Thyroid gland (tissue), 4 donors: ENCODE results near the gene CFB. TPM values are rescaled to one million over a fixed set of nuclear protein-coding genes. Genes with fewer than 3 reads are reported as not detected.
"Not testable (repeated sequence)": the region's sequence is repeated elsewhere in the genome, so short reads cannot be mapped to it uniquely, and the experiment has no call there.

Experiments
- DNase-seq, 2 donors: peaks; one replicate each; pipeline ENCODE4 v3.0.0-alpha.2; 2019
- H3K27ac ChIP-seq, 3 donors: fragments of 200-600 bp; sonication (generic); 1 replicate in 2 of 3; 2 replicates in 1 of 3; pipeline ENCODE4 v1.5.1; 2016 to 2019; ENCODE audit warnings: mild to moderate bottlenecking in 1 of 3, moderate library complexity in 1 of 3
- H3K27me3 ChIP-seq: fragments of 200-600 bp; sonication (generic); one replicate; pipeline ENCODE4 v1.5.1; 2019
- H3K36me3 ChIP-seq, 2 donors: fragments of 200-600 bp; sonication (generic); one replicate each; pipeline ENCODE4 v1.5.1; 2016 to 2019
- H3K4me1 ChIP-seq, 2 donors: fragments of 200-600 bp; sonication (generic); one replicate each; pipeline ENCODE4 v1.5.1; 2017 to 2019
- H3K4me3 ChIP-seq, 3 donors: fragments of 200-600 bp; sonication (generic); replicated peaks in 1 of 3; 1 replicate in 2 of 3; 2 replicates in 1 of 3; pipeline ENCODE4 v1.5.1; 2016; ENCODE audit warnings: mild to moderate bottlenecking in 1 of 3
- H3K9me3 ChIP-seq: fragments of 200-600 bp; sonication (generic); one replicate; pipeline ENCODE4 v1.5.1; 2017
- CTCF ChIP-seq, 6 experiments: fragments of 200-600 bp in 3 of 6; fragments of 450-650 bp in 3 of 6; sonication (generic) in 3 of 6; IDR thresholded peaks; one replicate each; pipeline ENCODE4 v1.5.1; 2016 to 2019; ENCODE audit warnings: antibody characterized with exemption in 6 of 6, mild to moderate bottlenecking in 2 of 6, inconsistent platforms in 1 of 6, moderate library complexity in 1 of 6
- POLR2A ChIP-seq, 2 donors: fragments of 450-650 bp; IDR thresholded peaks; one replicate each; pipeline ENCODE4 v1.6.1; 2017; ENCODE audit warnings: antibody characterized with exemption in 2 of 2, mild to moderate bottlenecking in 2 of 2, moderate library complexity in 1 of 2
- WGBS, 2 donors: methylation state at CpG; one replicate each; pipeline ENCODE4 v1.1.5; 2017; 5-methylcytosine and 5-hydroxymethylcytosine counted together
- intact Hi-C: fragments of 100-400 bp; cut with DNase I; formaldehyde crosslinking; loops from one replicate; pipeline ENCODE4 v1.15.1; 2023
- total RNA-seq, 4 donors: library from RNA; depleted of rRNA; stranded (reverse); fragments of >200 nt; gene quantifications; one replicate each; pipeline ENCODE4 v1.2.3, GENCODE V29; 2016

CFB gene
- total RNA-seq, 4 donors from 2014 or later: 10.5 to 36.7 (median 16.4) TPM

DNA sequence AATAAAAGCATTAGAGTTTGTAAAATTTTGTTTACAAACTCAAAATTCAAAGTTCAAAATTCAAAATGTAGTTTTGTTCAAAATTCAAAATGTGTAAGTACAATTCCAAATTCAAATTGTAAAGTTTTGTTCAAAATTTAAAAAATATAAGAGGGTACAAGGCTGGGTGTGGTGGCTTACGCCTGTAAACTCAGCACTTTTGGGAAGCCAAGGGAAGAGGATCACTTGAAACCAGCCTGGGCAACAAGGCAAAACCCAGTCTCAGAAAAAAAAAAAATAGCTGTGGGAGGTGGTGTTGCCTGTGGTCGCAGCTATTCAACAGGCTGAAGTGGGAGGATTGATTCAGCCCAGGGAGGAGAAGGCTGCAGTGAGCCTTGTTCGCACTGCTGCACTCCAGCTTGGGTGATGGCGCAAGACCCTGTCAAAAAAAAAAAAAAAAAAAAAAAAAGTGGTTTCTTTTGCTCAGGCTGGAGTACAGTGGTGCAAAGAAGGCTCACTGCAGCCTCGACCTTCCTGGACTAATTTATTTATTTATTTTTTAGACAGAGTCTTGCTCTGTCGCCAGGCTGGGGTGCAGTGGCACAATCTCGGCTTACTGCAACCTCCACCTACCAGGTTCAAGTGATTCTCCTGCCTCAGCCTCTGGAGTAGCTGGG is 38.6 kb upstream of the CFB start:
- Histone ChIP-seq H3K27me3 (no peaks in the 10 kb centered on the region), H3K27ac (no peak overlapping the region), H3K9me3 (no peaks in the 10 kb centered on the region), H3K4me3 (no peak overlapping the region), H3K4me1 (peaks cover 0 to 13% of the 10 kb centered on the region in 2 donors), H3K36me3 (no peaks in the 10 kb centered on the region)
- intact Hi-C loops: no loop called here
- WGBS, 2 donors: 24 to 34% methylated on average over 7 of the region's 7 CpGs
- peak; percentile 58 to 63 for DNase-seq
- TF ChIP-seq POLR2A (IDR thresholded peaks at IDR 0.05) (no peak), CTCF (IDR thresholded peaks at IDR 0.05) (no peak)

- 86 to 93% methylated on average over 5 of the region's 5 CpGs for WGBS, 2 donors
- DNase-seq, H3K9me3 ChIP-seq, H3K27ac ChIP-seq, H3K4me3 ChIP-seq, intact Hi-C loops, H3K4me1 ChIP-seq, H3K36me3 ChIP-seq, H3K27me3 ChIP-seq: not testable (repeated sequence)
Observed at GRCh38 chr6:31908255-31908654, 37.6 kb upstream of the CFB start.

GRCh38 chr6:31908791-31909190 is 37.1 kb upstream of the CFB start:
- 55 to 57% methylated on average over 4 of the region's 4 CpGs for WGBS, 2 donors
- TF ChIP-seq POLR2A (IDR thresholded peaks at IDR 0.05): no peak
- no peak for TF ChIP-seq CTCF (IDR thresholded peaks at IDR 0.05)
- Histone ChIP-seq H3K4me3 (no peak overlapping the region), H3K9me3 (no peaks in the 10 kb centered on the region), H3K27ac (no peak overlapping the region), H3K36me3 (no peaks in the 10 kb centered on the region), H3K4me1 (peaks cover 0 to under 1% of the 10 kb centered on the region in 2 donors), H3K27me3 (no peaks in the 10 kb centered on the region)
- intact Hi-C loops: no loop called here
- DNase-seq: no peak

DNA sequence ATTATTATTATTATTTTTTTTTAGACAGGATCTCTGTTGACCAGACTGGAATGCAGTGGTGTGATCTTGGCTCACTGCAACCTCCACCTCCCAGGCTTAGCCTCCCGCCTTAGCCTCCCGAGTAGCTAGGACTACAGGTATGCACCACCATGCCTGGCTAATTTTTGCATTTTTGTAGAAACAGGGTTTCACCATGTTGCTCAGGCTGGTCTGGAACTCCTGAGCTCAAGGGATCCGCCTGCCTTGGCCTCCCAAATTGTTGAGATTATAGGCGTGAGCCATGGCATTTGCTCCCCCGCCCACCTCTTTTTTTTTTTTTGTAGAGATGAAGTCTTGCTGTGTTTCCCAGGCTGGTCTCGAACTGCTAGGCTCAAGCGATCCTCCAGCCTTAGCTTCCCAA is 36.6 kb upstream of the CFB start:
- H3K4me1 ChIP-seq, H3K27me3 ChIP-seq, H3K36me3 ChIP-seq, H3K27ac ChIP-seq, DNase-seq, intact Hi-C loops, H3K9me3 ChIP-seq, H3K4me3 ChIP-seq: not testable (repeated sequence)
- 80 to 89% methylated on average over 7 of the region's 7 CpGs for WGBS, 2 donors

DNA sequence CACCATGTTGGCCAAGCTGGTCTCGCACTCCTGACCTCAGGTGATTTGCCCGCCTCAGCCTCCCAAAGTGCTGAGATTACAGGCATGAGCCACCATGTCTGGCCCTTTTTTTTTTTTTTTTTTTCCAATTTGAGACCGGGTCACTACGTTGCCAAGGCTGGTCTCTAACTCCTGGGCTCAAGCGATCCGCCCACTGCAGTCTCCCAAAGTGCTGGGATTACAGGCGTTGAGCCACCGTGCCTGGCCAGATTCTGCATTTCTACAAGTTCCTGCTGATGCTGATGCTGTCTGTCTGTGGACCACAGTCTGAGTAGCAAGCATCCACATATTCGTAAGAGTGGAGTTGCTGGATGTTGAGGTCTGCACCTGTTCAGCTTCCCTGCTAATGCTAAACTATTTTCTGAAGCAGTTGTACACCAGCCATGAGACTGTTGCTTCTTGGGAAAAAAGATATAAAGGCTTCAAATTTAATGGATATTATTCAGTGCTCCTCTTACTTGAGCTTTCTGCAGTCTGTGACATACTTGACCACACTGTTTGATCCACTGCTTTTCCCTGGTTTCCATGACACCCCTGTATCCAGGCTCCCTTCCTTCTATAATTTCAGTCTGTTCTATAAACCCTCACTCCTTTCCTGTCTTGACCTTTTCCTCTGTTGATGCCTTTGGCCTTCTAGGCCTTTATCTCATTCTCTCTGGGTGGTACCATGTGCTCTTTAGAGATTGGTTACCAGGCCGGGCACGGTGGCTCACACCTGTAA is 33.9 kb upstream of the CFB start:
- H3K4me1 ChIP-seq: no peaks in the 10 kb centered on the region
- no peaks in the 10 kb centered on the region for H3K36me3 ChIP-seq
- H3K27ac ChIP-seq: no peak overlapping the region
- DNase-seq: no peak
- no peaks in the 10 kb centered on the region for H3K27me3 ChIP-seq
- no peak overlapping the region for H3K4me3 ChIP-seq
- WGBS, 2 donors: 71 to 74% methylated on average over 11 of the region's 11 CpGs
- TF ChIP-seq CTCF (IDR thresholded peaks at IDR 0.05) (no peak), POLR2A (IDR thresholded peaks at IDR 0.05) (no peak)
- H3K9me3 ChIP-seq: no peaks in the 10 kb centered on the region
- intact Hi-C loops: no loop called here

GRCh38 chr6:31915351-31915750 is 30.5 kb upstream of the CFB start:
- no peak for DNase-seq
- intact Hi-C loops: no loop called here
- Histone ChIP-seq H3K27me3 (no peaks in the 10 kb centered on the region), H3K4me1 (no peaks in the 10 kb centered on the region), H3K27ac (no peak overlapping the region), H3K36me3 (no peaks in the 10 kb centered on the region), H3K4me3 (no peak overlapping the region), H3K9me3 (no peaks in the 10 kb centered on the region)
- no peak for TF ChIP-seq CTCF (IDR thresholded peaks at IDR 0.05)
- no peak for TF ChIP-seq POLR2A (IDR thresholded peaks at IDR 0.05)
